Measurements from ENCODE around the gene UBE2E2. TPM values are rescaled to one million over a fixed set of nuclear protein-coding genes. Genes with fewer than 3 reads are reported as not detected.

The UBE2E2 gene
- total RNA-seq, 2 donors from 2014 or later = 23.2 to 34.5 TPM

DNA sequence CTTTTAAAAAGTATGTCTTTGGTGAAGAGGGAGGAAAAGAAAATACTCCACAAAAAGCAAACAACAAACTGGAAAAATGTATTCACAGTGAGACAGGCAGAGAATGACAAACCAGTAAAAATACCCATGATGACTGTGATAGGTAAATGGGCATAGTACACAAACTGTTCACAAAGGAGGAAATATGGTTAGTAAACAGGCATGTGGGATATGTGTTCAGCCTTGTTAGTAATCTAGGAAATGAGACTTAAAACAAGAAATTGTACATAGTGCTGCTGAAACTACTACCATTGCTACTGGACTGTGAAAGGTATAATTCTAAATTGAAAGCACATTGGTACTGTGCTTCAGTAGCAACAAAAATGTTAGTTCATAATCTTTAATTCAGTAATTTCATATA lies 50.1 kb downstream of the UBE2E2 start:
- Mint-ChIP-seq H3K27me3 (ENCODE audit: insufficient read depth) (no peaks in the 10 kb centered on the region), H3K4me3 (no peak overlapping the region), H3K9me3 (no peaks in the 10 kb centered on the region), H3K4me1 (peaks cover 3% of the 10 kb centered on the region), H3K27ac (no peak overlapping the region), H3K36me3 (ENCODE audit: low read depth) (no peaks in the 10 kb centered on the region)
- H3K27me3 ChIP-seq (ENCODE audit: control insufficient read depth, insufficient read depth, low read length, poor library complexity, severe bottlenecking) = no peaks in the 10 kb centered on the region
- no peak for TF ChIP-seq CTCF (conservative IDR thresholded peaks at IDR 0.05)
- H3K9me3 ChIP-seq (ENCODE audit: control insufficient read depth, low read length) = no peaks in the 10 kb centered on the region
- H3K9ac ChIP-seq (ENCODE audit: extremely low read depth, low read length, poor library complexity, severe bottlenecking) = no peak overlapping the region
- no peak for DNase-seq
- H3K36me3 ChIP-seq (ENCODE audit: control insufficient read depth, insufficient read depth, low read length) = no peaks in the 10 kb centered on the region
- no peak overlapping the region for H3K27ac ChIP-seq (ENCODE audit: low read depth, low read length)
- H3K4me3 ChIP-seq (ENCODE audit: low read length) = no peak overlapping the region
- H3K4me1 ChIP-seq (ENCODE audit: control insufficient read depth, insufficient read depth, low read length) = no peaks in the 10 kb centered on the region

GRCh38 chr3:23254282-23254681 lies 51.2 kb downstream of the UBE2E2 start:
- Histone ChIP-seq H3K4me1 (ENCODE audit: control insufficient read depth, insufficient read depth, low read length) (no peaks in the 10 kb centered on the region), H3K9me3 (ENCODE audit: control insufficient read depth, low read length) (no peaks in the 10 kb centered on the region), H3K9ac (ENCODE audit: extremely low read depth, low read length, poor library complexity, severe bottlenecking) (no peak overlapping the region), H3K4me3 (ENCODE audit: low read length) (no peak overlapping the region), H3K27ac (ENCODE audit: low read depth, low read length) (no peak overlapping the region), H3K36me3 (ENCODE audit: control insufficient read depth, insufficient read depth, low read length) (no peaks in the 10 kb centered on the region), H3K27me3 (ENCODE audit: control insufficient read depth, insufficient read depth, low read length, poor library complexity, severe bottlenecking) (no peaks in the 10 kb centered on the region)
- H3K27ac Mint-ChIP-seq = no peak overlapping the region
- H3K27me3 Mint-ChIP-seq (ENCODE audit: insufficient read depth) = no peaks in the 10 kb centered on the region
- DNase-seq = no peak
- TF ChIP-seq CTCF (conservative IDR thresholded peaks at IDR 0.05) = no peak
- no peaks in the 10 kb centered on the region for H3K36me3 Mint-ChIP-seq (ENCODE audit: low read depth)
- H3K4me3 Mint-ChIP-seq = no peak overlapping the region
- peaks cover 3% of the 10 kb centered on the region for H3K4me1 Mint-ChIP-seq
- H3K9me3 Mint-ChIP-seq = no peaks in the 10 kb centered on the region
- 94% methylated on average over 2 of the region's 2 CpGs for WGBS, 2 experiments (ENCODE audit: insufficient coverage in 1 of 2, insufficient read length in 1 of 2)

DNA sequence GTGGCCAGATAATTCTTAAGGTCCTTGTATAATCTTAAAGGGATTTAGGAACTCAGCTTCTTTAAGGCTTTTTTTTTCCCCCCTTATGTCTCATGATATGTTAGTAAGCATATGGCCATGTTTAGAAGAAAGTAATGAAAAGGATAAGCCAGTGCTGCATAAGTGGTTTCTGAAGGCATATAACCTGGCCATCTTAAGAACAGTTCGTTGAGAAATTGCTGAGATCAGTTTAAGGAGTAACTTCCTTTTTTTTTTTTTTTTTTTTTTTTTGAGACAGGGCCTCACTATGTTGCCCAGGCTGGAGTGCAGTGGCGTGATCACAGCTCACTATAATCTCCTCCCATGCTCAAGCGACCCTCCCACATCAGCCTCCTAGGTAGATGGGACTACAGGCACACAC lies 51.7 kb downstream of the UBE2E2 start:
- H3K9ac ChIP-seq (ENCODE audit: extremely low read depth, low read length, poor library complexity, severe bottlenecking) = no peak overlapping the region
- H3K27ac ChIP-seq (ENCODE audit: low read depth, low read length) = no peak overlapping the region
- no peak for DNase-seq
- Mint-ChIP-seq H3K9me3 (no peaks in the 10 kb centered on the region), H3K27ac (no peak overlapping the region), H3K4me1 (peaks cover 3% of the 10 kb centered on the region), H3K27me3 (ENCODE audit: insufficient read depth) (no peaks in the 10 kb centered on the region), H3K4me3 (no peak overlapping the region), H3K36me3 (ENCODE audit: low read depth) (no peaks in the 10 kb centered on the region)
- no peaks in the 10 kb centered on the region for H3K27me3 ChIP-seq (ENCODE audit: control insufficient read depth, insufficient read depth, low read length, poor library complexity, severe bottlenecking)
- H3K9me3 ChIP-seq (ENCODE audit: control insufficient read depth, low read length) = no peaks in the 10 kb centered on the region
- TF ChIP-seq CTCF (conservative IDR thresholded peaks at IDR 0.05) = no peak
- H3K4me3 ChIP-seq (ENCODE audit: low read length) = no peak overlapping the region
- H3K4me1 ChIP-seq (ENCODE audit: control insufficient read depth, insufficient read depth, low read length) = no peaks in the 10 kb centered on the region
- WGBS, 2 experiments (ENCODE audit: insufficient coverage in 1 of 2, insufficient read length in 1 of 2) = 71 to 84% methylated on average over 1 to 3 of the region's 3 CpGs
- no peaks in the 10 kb centered on the region for H3K36me3 ChIP-seq (ENCODE audit: control insufficient read depth, insufficient read depth, low read length)
